HepG2 (cell line): ENCODE measurements around the gene IGF2. TPM values are rescaled to one million over a fixed set of nuclear protein-coding genes. Genes with fewer than 3 reads are reported as not detected.

Experiments used
- ATAC-seq: fragments of 200-7000 bp; cut with Tn5 transposase; 3 replicates; pipeline ENCODE4 v1.9.1; 2020; ENCODE audit warnings: mild to moderate bottlenecking, moderate library complexity
- BruUV-seq: library from RNA; stranded (reverse); fragments of 400-500 nt; replicated peaks from 2 replicates; lab custom pipeline; 2021; lab: Mats Ljungman, UMichigan
- CTCF ChIA-PET: fragments of 300-600 bp; formaldehyde crosslinking; extraction: SDS; loops from one replicate; lab custom pipeline; 2021; ENCODE audit warnings: low total read pairs, inconsistent platforms, low intra/inter-chr PET ratio; lab: Yijun Ruan, JAX
- POLR2A ChIA-PET: fragments of 350-600 bp; sonication (Branson Sonifier 250); formaldehyde crosslinking; loops from one replicate; lab custom pipeline; 2020; ENCODE audit warnings: antibody characterized with exemption, inconsistent platforms; lab: Yijun Ruan, JAX
- DNase-seq: peaks from one replicate; pipeline ENCODE4 v3.0.0-alpha.2; 2015; ENCODE audit warnings: low spot score
- FAIRE-seq: peaks from 3 replicates; lab custom pipeline; 2011; peaks lifted over from hg19 to GRCh38; lab: Jason Lieb, UNC
- H2AFZ ChIP-seq: one replicate; pipeline ENCODE4 v1.6.1; 2011; ENCODE audit warnings: low read length, inconsistent platforms
- H3K27ac ChIP-seq: fragments of 300-600 bp; 3 replicates; pipeline ENCODE4 v1.8.0; 2011; ENCODE audit warnings: mixed run types, mild to moderate bottlenecking, mixed read lengths, low read length, inconsistent platforms; ENCODE audit not compliant: insufficient read depth; ENCODE audit errors: extremely low read length
- H3K27me3 ChIP-seq, 2 experiments: fragments of 200-600 bp in 1 of 2; 2 replicates in 1 of 2; 3 replicates in 1 of 2; pipeline versions ENCODE4 v1.6.0 to v1.8.0; 2011; ENCODE audit warnings: low read length in 2 of 2, mild to moderate bottlenecking in 2 of 2, moderate library complexity in 2 of 2, inconsistent platforms in 1 of 2; ENCODE audit not compliant: insufficient read depth in 2 of 2, control insufficient read depth in 1 of 2
- H3K36me3 ChIP-seq, 2 experiments: fragments of 200-600 bp in 1 of 2; replicated peaks in 1 of 2; 2 replicates in 1 of 2; 3 replicates in 1 of 2; pipeline versions ENCODE4 v1.5.1 to v1.8.0; 2011; ENCODE audit warnings: low read length in 2 of 2, inconsistent platforms in 1 of 2; ENCODE audit not compliant: insufficient read depth in 2 of 2, control insufficient read depth in 1 of 2
- H3K4me1 ChIP-seq: 2 replicates; pipeline ENCODE4 v1.5.1; 2012; ENCODE audit warnings: low read length, inconsistent platforms; ENCODE audit not compliant: insufficient read depth
- H3K4me2 ChIP-seq: 2 replicates; pipeline ENCODE4 v1.6.0; 2011; ENCODE audit warnings: low read depth, low read length, inconsistent platforms
- H3K4me3 ChIP-seq, 3 experiments: fragments of 200-600 bp in 1 of 3; sonication (generic), shearing (Covaris generic) in 1 of 3; replicated peaks in 1 of 3; 2 replicates each; pipeline ENCODE4 v1.5.1; 2011 to 2016; ENCODE audit warnings: low read length in 3 of 3, inconsistent platforms in 2 of 3, low read depth in 2 of 3, mild to moderate bottlenecking in 2 of 3, control low read depth in 1 of 3, mixed read lengths in 1 of 3; ENCODE audit not compliant: insufficient read depth in 1 of 3
- H3K79me2 ChIP-seq: one replicate; pipeline ENCODE4 v1.6.1; 2011; ENCODE audit warnings: low read length, inconsistent platforms; ENCODE audit not compliant: insufficient read depth
- H3K9ac ChIP-seq: 2 replicates; pipeline ENCODE4 v1.6.0; 2011; ENCODE audit warnings: mild to moderate bottlenecking, low read depth, low read length, inconsistent platforms; ENCODE audit not compliant: insufficient read depth
- H3K9me3 ChIP-seq: 2 replicates; pipeline ENCODE4 v1.5.1; 2012; ENCODE audit warnings: mild to moderate bottlenecking, low read length
- H4K20me1 ChIP-seq: 2 replicates; pipeline ENCODE4 v1.6.0; 2011; ENCODE audit warnings: inconsistent platforms, mild to moderate bottlenecking, low read length, moderate library complexity; ENCODE audit not compliant: insufficient read depth
- ELF4 ChIP-seq: sonication (generic); formaldehyde crosslinking; IDR thresholded peaks from 2 replicates; pipeline ENCODE4 v1.5.0; 2020; ENCODE audit warnings: missing genetic modification reagents, mild to moderate bottlenecking, moderate library complexity, borderline replicate concordance
- FOXO1 ChIP-seq: sonication (generic); formaldehyde crosslinking; IDR thresholded peaks from 2 replicates; pipeline ENCODE4 v1.4.0; 2020; ENCODE audit warnings: missing genetic modification reagents
- GPN1 ChIP-seq: sonication (generic); formaldehyde crosslinking; IDR thresholded peaks from 2 replicates; pipeline ENCODE4 v1.5.1; 2020; ENCODE audit warnings: missing genetic modification reagents, borderline replicate concordance
- NAIF1 ChIP-seq: sonication (generic); formaldehyde crosslinking; IDR thresholded peaks from 2 replicates; pipeline ENCODE4 v1.5.0; 2020; ENCODE audit warnings: mild to moderate bottlenecking, missing genetic modification reagents, borderline replicate concordance
- NR2F2 ChIP-seq: IDR thresholded peaks from 2 replicates; pipeline ENCODE4 v1.6.1; 2012; ENCODE audit warnings: low read depth, inconsistent platforms, borderline replicate concordance
- SKI ChIP-seq: fragments of 450-650 bp; IDR thresholded peaks from one replicate; pipeline ENCODE4 v1.6.1; 2018; ENCODE audit warnings: mild to moderate bottlenecking; ENCODE audit not compliant: partially characterized antibody
- ZNF354B ChIP-seq: sonication (generic); formaldehyde crosslinking; IDR thresholded peaks from 2 replicates; pipeline ENCODE4 v1.8.0; 2022; ENCODE audit warnings: mild to moderate bottlenecking, missing genetic modification reagents
- ZNF501 ChIP-seq: sonication (generic); formaldehyde crosslinking; IDR thresholded peaks from 2 replicates; pipeline ENCODE4 v1.5.1; 2020; ENCODE audit warnings: mild to moderate bottlenecking, moderate library complexity, missing genetic modification reagents
- ZNF572 ChIP-seq: sonication (generic); formaldehyde crosslinking; IDR thresholded peaks from 2 replicates; pipeline ENCODE4 v1.5.1; 2020; ENCODE audit warnings: mild to moderate bottlenecking, missing genetic modification reagents
- WGBS: methylation state at CpG from one replicate; pipeline ENCODE4 v1.1.6; 2017; ENCODE audit warnings: low lambda C conversion rate; 5-methylcytosine and 5-hydroxymethylcytosine counted together
- in situ Hi-C: cut with HindIII; loops from 2 replicates; pipeline ENCODE4 v1.10.0; 2017; ENCODE audit warnings: low pct_unique_long_range_greater_than_20kb; ENCODE audit not compliant: extremely low pct_ligation_motif_present
- intact Hi-C: fragments of 100-400 bp; cut with micrococcal nuclease; formaldehyde crosslinking; loops from one replicate; pipeline ENCODE4 v1.10.0; 2022; ENCODE audit not compliant: unreplicated experiment
- polyA plus RNA-seq, 8 experiments: library from polyadenylated mRNA; depleted of rRNA in 3 of 8; stranded (reverse) in 7 of 8; unstranded in 1 of 8; fragments of >200 nt; fragmentation: Illumina TruSeq in 4 of 8; extraction: Trizol in 4 of 8; gene quantifications; 2 replicates each; pipeline versions ENCODE4 v1.2.1 to v1.2.3, GENCODE V29; 2011 to 2016; ENCODE audit warnings: low read depth in 4 of 8, missing spikeins in 1 of 8, mixed read lengths in 1 of 8; ENCODE audit not compliant: insufficient read depth in 1 of 8
- total RNA-seq, 5 experiments: library from RNA; depleted of rRNA; stranded (reverse); fragments of >200 nt; fragmentation: Illumina TruSeq; extraction: Trizol; gene quantifications; 2 replicates each; pipeline ENCODE4 v1.2.3, GENCODE V29; 2016; ENCODE audit warnings: low read depth in 1 of 5
- TF ChIP-seq, protein P1 (sequence below): sonication (generic); formaldehyde crosslinking; IDR thresholded peaks from 2 replicates; pipeline ENCODE4 v1.9.0; 2021; ENCODE audit warnings: missing genetic modification reagents, mild to moderate bottlenecking, borderline replicate concordance
- TF ChIP-seq, protein P2 (sequence below): sonication (generic); formaldehyde crosslinking; IDR thresholded peaks from 2 replicates; pipeline ENCODE4 v1.5.0; 2020; ENCODE audit warnings: missing genetic modification reagents
- TF ChIP-seq, protein P3 (sequence below): sonication (generic); formaldehyde crosslinking; IDR thresholded peaks from 2 replicates; pipeline ENCODE4 v1.8.0; 2022; ENCODE audit warnings: missing genetic modification reagents, mild to moderate bottlenecking, borderline replicate concordance
- TF ChIP-seq, protein P4 (sequence below): IDR thresholded peaks from 2 replicates; pipeline ENCODE4 v1.6.1; 2018; ENCODE audit warnings: missing genetic modification reagents

IGF2 gene
- total and polyA plus RNA-seq, 2 of the 13 experiments (the other 11 are each of a cell fraction or from before 2014, with no cell fraction given), result 79.1 to 254 TPM

DNA sequence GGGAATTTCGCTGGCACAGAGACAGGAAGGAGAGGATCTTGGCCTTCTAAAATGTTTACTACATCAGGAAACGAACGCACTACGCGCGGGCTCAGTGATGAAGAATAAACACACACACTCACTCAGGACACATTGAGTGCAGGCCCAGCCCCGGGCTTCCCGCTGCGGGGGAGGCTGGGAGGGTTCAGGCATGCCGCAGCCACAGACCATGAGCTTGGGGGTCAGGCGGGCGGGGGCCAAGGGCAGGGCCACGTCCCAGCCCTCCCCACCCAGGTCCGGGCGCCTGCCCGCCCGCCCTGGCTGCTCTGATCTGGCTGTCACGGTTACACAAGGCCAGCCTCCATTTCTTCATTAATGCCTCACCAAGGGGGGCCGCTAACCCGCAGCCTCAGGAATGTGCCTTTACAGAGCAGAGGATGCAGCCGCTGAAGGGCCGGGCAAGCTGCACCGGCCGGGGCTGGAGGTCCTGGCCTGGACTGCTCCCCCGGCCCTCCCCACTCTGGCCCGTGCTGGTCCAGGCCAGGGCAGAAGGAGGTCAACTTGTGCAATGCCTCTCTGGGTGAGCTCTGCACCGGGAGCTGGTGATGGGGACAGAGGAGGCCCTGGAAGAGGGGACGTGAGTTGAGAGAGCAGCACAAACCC lies 41.7 kb downstream of the IGF2 start (continued):
- TF ChIP-seq, protein P1, sequence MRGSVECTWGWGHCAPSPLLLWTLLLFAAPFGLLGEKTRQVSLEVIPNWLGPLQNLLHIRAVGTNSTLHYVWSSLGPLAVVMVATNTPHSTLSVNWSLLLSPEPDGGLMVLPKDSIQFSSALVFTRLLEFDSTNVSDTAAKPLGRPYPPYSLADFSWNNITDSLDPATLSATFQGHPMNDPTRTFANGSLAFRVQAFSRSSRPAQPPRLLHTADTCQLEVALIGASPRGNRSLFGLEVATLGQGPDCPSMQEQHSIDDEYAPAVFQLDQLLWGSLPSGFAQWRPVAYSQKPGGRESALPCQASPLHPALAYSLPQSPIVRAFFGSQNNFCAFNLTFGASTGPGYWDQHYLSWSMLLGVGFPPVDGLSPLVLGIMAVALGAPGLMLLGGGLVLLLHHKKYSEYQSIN (CRISPR knock-in tag), result no peak
- TF ChIP-seq NAIF1 (CRISPR knock-in tag) (no peak; the same call in 1 of the 2 replicates), ELF4 (no peak), NR2F2 (peak; percentile 76; the same call in 1 of the 2 replicates), GPN1 (no peak), SKI (peak; percentile 79)
- TF ChIP-seq, protein P2, sequence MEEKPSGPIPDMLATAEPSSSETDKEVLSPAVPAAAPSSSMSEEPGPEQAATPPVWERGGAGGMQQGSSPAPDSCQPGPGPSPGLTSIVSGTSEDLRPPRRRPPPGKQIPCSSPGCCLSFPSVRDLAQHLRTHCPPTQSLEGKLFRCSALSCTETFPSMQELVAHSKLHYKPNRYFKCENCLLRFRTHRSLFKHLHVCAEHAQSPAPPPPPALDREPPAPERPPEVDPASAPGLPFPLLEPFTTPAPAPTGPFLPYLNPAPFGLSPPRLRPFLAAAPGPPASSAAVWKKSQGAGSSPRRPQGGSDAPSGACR (CRISPR knock-in tag), result peak; percentile 69; the same call in 1 of the 2 replicates

DNA sequence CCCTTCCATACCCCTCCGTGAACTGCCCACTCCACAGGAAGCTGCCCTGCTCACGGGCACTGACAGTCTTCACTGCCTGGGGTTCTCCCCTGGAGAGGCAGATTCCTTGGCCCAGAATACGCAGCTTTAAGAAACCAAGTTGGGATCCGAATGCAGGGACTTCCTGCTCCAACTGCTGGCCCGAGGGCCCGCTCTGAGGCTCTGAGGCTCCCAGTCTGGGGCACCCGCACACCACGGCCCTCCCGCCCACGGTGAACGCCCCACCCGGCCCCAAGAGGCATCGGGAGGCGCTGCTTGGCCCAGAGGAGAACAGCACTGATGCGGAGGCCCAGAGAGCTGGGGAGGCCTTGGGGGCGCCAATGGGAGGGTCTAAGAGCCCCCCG lies 42.3 kb downstream of the IGF2 start:
- POLR2A ChIA-PET, result interaction anchor here (0.9 to 2.5 kb wide), 12 partner anchors 8 to 127 kb away, joined by 3 to 43 read pairs (median 4); partner anchors contain the start of gene IGF2
- Histone ChIP-seq H4K20me1 (no peaks in the 10 kb centered on the region), H3K9ac (peak overlapping the region; percentile 56), H3K4me2 (peak overlapping the region; percentile 82), H3K4me3 (peak overlapping the region; percentile 46 to 70 (median 61)), H3K9me3 (no peaks in the 10 kb centered on the region), H3K36me3 (no peaks in the 10 kb centered on the region), H3K27ac (peak overlapping the region; percentile 80), H3K4me1 (peaks cover 62% of the 10 kb centered on the region), H2AFZ (no peak overlapping the region), H3K27me3 (peaks cover 1 to 7% of the 10 kb centered on the region in 2 experiments; a peak in 3 of 5 replicates), H3K79me2 (no peaks in the 10 kb centered on the region)
- TF ChIP-seq, protein P3, sequence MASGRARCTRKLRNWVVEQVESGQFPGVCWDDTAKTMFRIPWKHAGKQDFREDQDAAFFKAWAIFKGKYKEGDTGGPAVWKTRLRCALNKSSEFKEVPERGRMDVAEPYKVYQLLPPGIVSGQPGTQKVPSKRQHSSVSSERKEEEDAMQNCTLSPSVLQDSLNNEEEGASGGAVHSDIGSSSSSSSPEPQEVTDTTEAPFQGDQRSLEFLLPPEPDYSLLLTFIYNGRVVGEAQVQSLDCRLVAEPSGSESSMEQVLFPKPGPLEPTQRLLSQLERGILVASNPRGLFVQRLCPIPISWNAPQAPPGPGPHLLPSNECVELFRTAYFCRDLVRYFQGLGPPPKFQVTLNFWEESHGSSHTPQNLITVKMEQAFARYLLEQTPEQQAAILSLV (CRISPR knock-in tag), result 0 out of 2 replicates have a peak, but pooled peaks have one; percentile 54
- TF ChIP-seq, protein P4, sequence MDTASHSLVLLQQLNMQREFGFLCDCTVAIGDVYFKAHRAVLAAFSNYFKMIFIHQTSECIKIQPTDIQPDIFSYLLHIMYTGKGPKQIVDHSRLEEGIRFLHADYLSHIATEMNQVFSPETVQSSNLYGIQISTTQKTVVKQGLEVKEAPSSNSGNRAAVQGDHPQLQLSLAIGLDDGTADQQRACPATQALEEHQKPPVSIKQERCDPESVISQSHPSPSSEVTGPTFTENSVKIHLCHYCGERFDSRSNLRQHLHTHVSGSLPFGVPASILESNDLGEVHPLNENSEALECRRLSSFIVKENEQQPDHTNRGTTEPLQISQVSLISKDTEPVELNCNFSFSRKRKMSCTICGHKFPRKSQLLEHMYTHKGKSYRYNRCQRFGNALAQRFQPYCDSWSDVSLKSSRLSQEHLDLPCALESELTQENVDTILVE (CRISPR knock-in tag), result peak; percentile 1; the same call in 1 of the 2 replicates
- TF ChIP-seq FOXO1 (no peak), ZNF572 (CRISPR knock-in tag) (0 out of 2 replicates have a peak, but pooled peaks have one; percentile 58), ZNF354B (CRISPR knock-in tag) (no peak), ZNF501 (peak; percentile 15; the same call in 1 of the 2 replicates)
- ATAC-seq, result peak; percentile 26
- CTCF ChIA-PET, result no interaction called here
- no peak for DNase-seq
- FAIRE-seq, result no peak
- BruUV-seq, result no TSS peak
- in situ Hi-C loops (no loop called here), intact Hi-C loops (no loop called here)
- WGBS, result 20% methylated on average over 11 of the region's 17 CpGs
